Subcutaneous preadipocyte (primary cell): ENCODE data around the gene GH1. TPM values are rescaled to one million over a fixed set of nuclear protein-coding genes. Genes with fewer than 3 reads are reported as not detected.

Experiments used
- small RNA-seq: library from RNA; depleted of rRNA; stranded (forward); fragments of <200 nt; gene quantifications from one replicate; pipeline ENCODE3, GENCODE V24; 2012
- total RNA-seq: library from RNA; depleted of rRNA; stranded (reverse); fragments of >200 nt; gene quantifications from 2 replicates; pipeline ENCODE4 v1.2.3, GENCODE V29; 2012

Gene GH1
- total RNA-seq = not detected in 2 replicates

DNA sequence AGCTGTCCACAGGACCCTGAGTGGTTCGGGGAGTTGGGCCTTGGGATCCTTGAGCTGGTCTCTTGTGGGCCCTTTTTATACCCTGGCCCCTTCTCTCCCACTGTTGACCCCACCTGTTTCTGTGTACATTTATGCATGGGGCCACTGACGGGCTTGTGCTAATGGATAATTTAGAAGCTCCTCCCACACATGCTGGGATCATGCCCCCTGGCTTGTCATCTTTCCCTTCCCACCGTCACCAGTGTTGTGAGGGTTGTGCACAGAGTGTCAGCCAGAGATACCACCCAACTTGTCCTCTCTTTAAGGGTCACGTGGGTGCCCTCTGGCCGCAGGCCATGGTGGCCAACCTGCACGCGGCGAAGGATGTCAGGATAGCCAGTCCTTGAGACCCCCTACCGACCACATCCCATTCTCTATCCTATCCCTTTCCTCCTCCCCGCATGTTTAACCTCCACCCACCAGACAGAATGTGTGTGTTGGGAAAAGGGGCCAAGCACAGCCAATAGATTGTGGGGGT lies at the start of gene GH1:
Gene GH1 (minus strand): TSS at position 51 of the 517 bp plus-strand sequence. CDS start 63 bp downstream, outside the sequence.

DNA sequence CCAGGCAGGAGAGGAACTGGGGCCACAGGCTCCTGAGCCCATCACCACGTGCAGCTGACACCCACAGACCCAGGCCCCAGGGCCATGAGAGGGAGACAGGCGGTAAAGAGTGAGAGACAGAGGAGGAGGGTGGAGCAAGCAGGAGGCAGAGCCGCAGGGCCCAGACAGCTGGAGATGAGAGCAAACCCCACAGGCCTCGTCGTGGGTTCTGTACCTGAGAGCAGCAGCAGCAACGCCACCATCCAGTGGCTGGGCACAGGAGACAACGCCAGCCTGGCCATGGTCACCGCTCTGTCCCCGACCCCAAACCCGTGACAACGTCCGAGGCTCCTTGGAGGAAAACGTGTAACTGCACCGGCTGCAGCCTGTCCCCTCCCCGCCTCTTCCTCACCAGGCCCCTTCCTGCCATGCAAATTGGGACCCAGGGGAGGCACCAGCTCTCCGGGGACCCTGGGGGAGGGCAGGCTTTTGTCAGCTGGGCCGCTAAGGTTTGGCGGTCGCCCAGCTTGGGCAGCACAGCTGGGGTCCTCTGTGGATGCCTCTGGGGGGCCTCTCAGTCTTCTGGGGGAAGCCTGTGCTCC lies 13.4 kb upstream of the GH1 start, which contains the start of gene CD79B:
Gene CD79B (minus strand): TSS at position 351 of the 581 bp plus-strand sequence. CDS start 70 bp downstream, at position 281.

DNA sequence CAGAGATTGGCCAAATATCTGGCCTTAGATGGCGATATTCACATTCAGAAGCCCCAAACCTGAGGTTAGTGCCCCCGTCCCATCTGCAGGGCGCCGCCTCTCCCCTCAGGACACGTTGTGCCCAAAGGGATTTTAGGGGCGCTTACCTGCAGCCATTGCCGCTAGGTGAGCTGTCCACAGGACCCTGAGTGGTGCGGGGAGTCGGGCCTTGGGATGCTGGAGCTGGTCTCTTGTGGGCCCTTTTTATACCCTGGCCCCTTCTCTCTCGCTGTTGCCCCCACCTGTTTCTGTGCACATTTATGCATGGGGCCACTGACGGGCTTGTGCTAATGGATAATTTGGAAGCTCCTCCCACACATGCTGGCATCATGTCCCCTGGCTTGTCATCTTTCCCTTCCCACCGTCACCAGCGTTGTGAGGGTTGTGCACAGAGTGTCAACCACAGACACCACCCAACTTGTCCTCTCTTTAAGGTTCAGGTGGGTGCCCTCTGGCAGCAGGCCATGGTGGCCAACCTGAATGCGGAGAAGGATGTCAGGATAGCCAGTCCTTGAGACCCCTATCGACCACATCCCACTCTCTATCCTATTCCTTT lies 7.5 kb downstream of the GH1 start, which contains the start of gene CSHL1:
Gene CSHL1 (minus strand): TSS at position 218 of the 595 bp plus-strand sequence. CDS start 62 bp downstream, at position 156.

DNA sequence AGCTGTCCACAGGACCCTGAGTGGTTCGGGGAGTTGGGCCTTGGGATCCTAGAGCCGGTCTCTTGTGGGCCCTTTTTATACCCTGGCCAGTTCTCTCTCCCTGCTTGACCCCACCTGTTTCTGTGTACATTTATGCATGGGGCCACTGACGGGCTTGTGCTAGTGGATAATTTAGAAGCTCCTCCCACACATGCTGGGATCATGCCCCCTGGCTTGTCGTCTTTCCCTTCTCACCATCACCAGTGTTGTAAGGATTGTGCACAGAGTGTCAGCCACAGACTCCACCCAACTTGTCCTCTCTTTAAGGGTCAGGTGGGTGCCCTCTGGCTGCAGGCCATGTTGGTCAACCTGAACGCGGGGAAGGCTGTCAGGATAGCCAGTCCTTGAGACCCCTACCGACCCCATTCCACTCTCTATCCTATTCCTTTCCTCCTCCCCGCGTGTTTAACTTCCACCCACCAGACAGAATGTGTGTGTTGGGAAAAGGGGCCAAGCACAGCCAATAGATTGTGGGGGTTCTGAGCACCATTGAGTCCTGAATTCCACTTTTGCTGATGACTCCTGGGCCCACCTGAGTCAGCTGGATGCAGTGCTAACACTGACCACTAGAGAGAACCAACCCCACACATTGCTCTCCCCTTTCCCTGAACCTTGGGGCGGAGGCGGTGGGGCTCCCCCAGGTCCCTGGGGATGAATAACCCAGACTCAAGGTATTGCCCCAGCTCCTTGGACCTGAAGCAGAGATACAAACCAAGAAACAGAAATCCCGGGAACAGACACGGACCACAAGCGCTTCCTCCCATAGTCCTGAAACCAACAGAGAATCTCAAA lies 21.9 kb downstream of the GH1 start, which contains the start of gene CSH1:
Gene CSH1 (minus strand): TSS at position 51 of the 831 bp plus-strand sequence. CDS start 63 bp downstream, outside the sequence.

DNA sequence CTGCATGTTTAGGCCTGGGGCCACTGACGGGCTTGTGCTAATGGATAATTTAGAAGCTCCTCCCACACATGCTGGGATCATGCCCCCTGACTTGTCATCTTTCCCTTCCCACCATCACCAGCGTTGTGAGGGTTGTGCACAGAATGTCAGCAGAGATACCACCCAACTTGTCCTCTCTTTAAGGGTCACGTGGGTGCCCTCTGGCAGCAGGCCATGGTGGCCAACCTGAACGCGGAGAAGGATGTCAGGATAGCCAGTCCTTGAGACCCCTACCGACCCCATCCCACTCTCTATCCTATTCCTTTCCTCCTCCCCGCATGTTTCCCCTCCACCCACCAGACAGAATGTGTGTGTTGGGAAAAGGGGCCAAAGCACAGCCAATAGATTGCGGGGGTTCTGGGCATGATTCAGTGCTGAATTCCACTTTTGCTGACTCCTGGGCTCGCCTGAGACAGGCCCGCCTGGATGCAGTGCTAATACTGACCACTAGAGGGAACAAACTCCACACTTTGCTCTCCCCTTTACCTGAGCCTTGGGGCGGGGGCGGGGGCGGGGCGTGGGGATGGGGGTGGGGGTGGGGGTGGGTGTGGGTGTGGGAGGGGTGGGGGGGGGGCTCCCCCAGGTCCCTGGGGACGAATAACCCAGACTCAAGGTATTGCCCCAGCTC lies 36.6 kb downstream of the GH1 start, which contains the start of gene GH2:
Gene GH2 (minus strand): TSS at position 10 of the 667 bp plus-strand sequence. CDS start 143 bp downstream, outside the sequence.

DNA sequence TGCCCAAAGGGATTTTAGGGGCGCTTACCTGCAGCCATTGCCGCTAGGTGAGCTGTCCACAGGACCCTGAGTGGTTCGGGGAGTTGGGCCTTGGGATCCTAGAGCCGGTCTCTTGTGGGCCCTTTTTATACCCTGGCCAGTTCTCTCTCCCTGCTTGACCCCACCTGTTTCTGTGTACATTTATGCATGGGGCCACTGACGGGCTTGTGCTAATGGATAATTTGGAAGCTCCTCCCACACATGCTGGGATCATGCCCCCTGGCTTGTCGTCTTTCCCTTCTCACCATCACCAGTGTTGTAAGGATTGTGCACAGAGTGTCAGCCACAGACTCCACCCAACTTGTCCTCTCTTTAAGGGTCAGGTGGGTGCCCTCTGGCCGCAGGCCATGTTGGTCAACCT lies 45.1 kb downstream of the GH1 start, which contains the start of gene CSH2:
Gene CSH2 (minus strand): TSS at position 101 of the 400 bp plus-strand sequence. CDS start 63 bp downstream, at position 38.

Small RNAs within 50 kb of the gene (small RNA-seq; reads per million reads assigned to genes)
- gene AC040958.1 (not detected), gene AC127029.1 (not detected), gene GH1 (not detected)

Other genes with a start within 250 kb of the GH1 start
- gene LIMD2, start 218.7 kb downstream of the GH1 start, total RNA-seq = 1.8 and 4.7 TPM in 2 replicates
- 28.3 and 29.1 TPM in 2 replicates for gene STRADA, start 177.0 kb downstream of the GH1 start, total RNA-seq
- gene CCDC47, start 145.2 kb downstream of the GH1 start, total RNA-seq = 62.5 and 66.7 TPM in 2 replicates
- 55.9 and 65.3 TPM in 2 replicates for gene DDX42, start 144.7 kb downstream of the GH1 start, total RNA-seq
- 48.9 and 56.6 TPM in 2 replicates for gene PSMC5, start 91.4 kb downstream of the GH1 start, total RNA-seq
- gene FTSJ3, start 91.2 kb downstream of the GH1 start, total RNA-seq = 56.6 and 64.7 TPM in 2 replicates
- 142 and 174 TPM in 2 replicates for gene SMARCD2, start 76.2 kb downstream of the GH1 start, total RNA-seq
- gene CSH2, start 45.2 kb downstream of the GH1 start, total RNA-seq = not detected in 2 replicates
- gene GH2, start 36.9 kb downstream of the GH1 start, total RNA-seq = not detected in 2 replicates
- not detected in 2 replicates for gene CSH1, start 22.3 kb downstream of the GH1 start, total RNA-seq
- not detected in 2 replicates for gene CSHL1, start 7.6 kb downstream of the GH1 start, total RNA-seq
- gene CD79B, start 13.5 kb upstream of the GH1 start, total RNA-seq = 0.39 TPM in 1 of 2 replicates, not detected in the other
- gene SCN4A, start 54.1 kb upstream of the GH1 start, total RNA-seq = under 0.01 TPM in 1 of 2 replicates, not detected in the other
- gene PRR29, start 79.5 kb upstream of the GH1 start, total RNA-seq = 0.73 and 2.0 TPM in 2 replicates
- 15.1 and 33.0 TPM in 2 replicates for gene ICAM2, start 101.8 kb upstream of the GH1 start, total RNA-seq
- 4.8 and 6.5 TPM in 2 replicates for gene ERN1, start 211.3 kb upstream of the GH1 start, total RNA-seq